Mammary epithelial cell (primary cell): ENCODE measurements around the gene TM4SF18.

Experiments used
- EZH2 ChIP-seq: IDR thresholded peaks from 2 replicates; pipeline ENCODE4 v1.6.1; 2012; ENCODE audit warnings: low read length, inconsistent platforms, borderline replicate concordance
- TF ChIP-seq, protein P1 (sequence below), 2 donors: IDR thresholded peaks in 1 of 2; conservative IDR thresholded peaks in 1 of 2; 2 replicates each; pipeline ENCODE4 v1.5.1; 2011 to 2012; ENCODE audit warnings: inconsistent platforms in 2 of 2, low read length in 2 of 2, mild to moderate bottlenecking in 2 of 2, control low read depth in 1 of 2, low read depth in 1 of 2; ENCODE audit not compliant: insufficient read depth in 1 of 2; ENCODE audit errors: extremely low read depth in 1 of 2

DNA sequence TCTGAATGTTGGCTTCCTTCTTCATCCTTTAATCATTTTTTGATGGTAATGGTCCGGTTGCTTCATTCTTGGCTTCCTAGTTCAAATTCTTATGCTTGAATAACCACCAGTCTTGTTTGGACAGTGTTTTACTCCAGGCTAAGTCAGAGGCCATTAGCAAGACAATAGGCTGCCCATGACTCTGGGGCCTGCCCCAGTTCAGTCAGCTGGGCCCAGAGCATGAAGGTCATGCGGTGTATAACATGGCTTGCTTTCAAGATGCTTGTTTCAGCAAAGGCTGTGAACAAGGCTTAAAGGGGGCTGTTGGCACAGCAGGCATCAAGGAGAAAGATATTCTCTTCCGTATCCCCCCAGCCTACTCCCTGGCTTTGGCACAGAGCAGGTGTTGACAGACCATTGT lies 13.7 kb downstream of the TM4SF18 start:
- no peak for TF ChIP-seq EZH2
- TF ChIP-seq, protein P1, sequence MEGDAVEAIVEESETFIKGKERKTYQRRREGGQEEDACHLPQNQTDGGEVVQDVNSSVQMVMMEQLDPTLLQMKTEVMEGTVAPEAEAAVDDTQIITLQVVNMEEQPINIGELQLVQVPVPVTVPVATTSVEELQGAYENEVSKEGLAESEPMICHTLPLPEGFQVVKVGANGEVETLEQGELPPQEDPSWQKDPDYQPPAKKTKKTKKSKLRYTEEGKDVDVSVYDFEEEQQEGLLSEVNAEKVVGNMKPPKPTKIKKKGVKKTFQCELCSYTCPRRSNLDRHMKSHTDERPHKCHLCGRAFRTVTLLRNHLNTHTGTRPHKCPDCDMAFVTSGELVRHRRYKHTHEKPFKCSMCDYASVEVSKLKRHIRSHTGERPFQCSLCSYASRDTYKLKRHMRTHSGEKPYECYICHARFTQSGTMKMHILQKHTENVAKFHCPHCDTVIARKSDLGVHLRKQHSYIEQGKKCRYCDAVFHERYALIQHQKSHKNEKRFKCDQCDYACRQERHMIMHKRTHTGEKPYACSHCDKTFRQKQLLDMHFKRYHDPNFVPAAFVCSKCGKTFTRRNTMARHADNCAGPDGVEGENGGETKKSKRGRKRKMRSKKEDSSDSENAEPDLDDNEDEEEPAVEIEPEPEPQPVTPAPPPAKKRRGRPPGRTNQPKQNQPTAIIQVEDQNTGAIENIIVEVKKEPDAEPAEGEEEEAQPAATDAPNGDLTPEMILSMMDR (conservative IDR thresholded peaks at IDR 0.05 in 1 of 2, IDR thresholded peaks at IDR 0.05 in 1 of 2; ENCODE audit: extremely low read depth in 1 of 2, insufficient read depth in 1 of 2, low read depth in 1 of 2, low read length in 2 of 2): no peak
